Transverse colon (tissue), 3 donors: Measurements from ENCODE around the gene CATSPERD.

Experiments
- EP300 ChIP-seq: sonication (generic); formaldehyde crosslinking; IDR thresholded peaks from one replicate; pipeline ENCODE4 v1.6.1; 2017; ENCODE audit warnings: antibody characterized with exemption, low read depth
- POLR2A ChIP-seq: fragments of 450-650 bp; IDR thresholded peaks from one replicate; pipeline ENCODE4 v1.6.1; 2016; ENCODE audit warnings: antibody characterized with exemption, mild to moderate bottlenecking, moderate library complexity
- TF ChIP-seq, protein P1 (sequence below), 5 experiments: fragments of 200-600 bp in 3 of 5; fragments of 450-650 bp in 2 of 5; sonication (generic) in 3 of 5; IDR thresholded peaks; 1 replicate in 2 of 5; 2 replicates in 3 of 5; pipeline ENCODE4 v1.5.1; 2016 to 2017; ENCODE audit warnings: antibody characterized with exemption in 5 of 5, inconsistent platforms in 3 of 5, mild to moderate bottlenecking in 2 of 5, moderate library complexity in 1 of 5

DNA sequence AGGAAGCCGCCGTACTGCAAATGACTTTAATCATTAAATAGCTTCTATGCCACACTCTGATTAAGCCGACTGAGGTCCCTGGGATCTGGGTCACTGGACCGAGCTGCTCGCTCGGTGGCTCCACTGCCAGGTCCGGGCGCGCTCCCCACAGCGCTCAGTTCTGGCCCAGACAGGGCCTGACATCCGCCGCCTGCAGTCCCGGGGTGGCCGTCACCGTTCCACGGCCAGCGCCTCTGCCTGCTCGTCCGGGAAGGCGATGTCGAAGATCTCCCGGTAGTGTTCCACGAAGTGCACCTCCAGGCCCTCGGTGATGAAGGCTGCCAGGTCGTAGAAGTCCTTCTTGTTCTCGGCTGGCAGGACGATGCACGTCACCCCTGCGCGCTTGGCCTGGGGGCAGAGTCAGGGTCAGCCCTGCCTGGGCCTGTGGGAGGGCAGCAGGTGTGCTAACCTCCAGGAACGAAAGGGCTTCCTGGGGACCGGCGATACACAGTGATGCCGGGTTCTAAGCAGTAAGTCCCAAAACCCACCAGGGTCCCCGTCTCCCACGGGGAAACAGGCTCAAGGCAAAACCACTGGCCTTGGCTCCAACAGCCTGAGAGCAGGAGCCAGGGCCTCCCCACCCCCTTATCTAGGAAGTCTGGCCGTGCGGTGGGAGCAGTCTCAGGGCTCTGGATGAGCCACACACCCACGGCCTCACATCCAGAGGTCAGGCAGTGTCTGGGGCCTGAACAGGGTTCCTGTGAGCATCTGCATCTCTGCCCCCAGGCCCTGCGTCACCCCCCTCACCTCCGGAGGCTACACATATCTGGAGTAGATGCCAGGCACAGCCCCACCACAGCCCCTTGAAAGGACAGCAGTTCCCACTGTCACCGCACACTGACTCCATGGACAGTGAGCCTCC is 28.4 kb upstream of the CATSPERD start:
- TF ChIP-seq, protein P1, sequence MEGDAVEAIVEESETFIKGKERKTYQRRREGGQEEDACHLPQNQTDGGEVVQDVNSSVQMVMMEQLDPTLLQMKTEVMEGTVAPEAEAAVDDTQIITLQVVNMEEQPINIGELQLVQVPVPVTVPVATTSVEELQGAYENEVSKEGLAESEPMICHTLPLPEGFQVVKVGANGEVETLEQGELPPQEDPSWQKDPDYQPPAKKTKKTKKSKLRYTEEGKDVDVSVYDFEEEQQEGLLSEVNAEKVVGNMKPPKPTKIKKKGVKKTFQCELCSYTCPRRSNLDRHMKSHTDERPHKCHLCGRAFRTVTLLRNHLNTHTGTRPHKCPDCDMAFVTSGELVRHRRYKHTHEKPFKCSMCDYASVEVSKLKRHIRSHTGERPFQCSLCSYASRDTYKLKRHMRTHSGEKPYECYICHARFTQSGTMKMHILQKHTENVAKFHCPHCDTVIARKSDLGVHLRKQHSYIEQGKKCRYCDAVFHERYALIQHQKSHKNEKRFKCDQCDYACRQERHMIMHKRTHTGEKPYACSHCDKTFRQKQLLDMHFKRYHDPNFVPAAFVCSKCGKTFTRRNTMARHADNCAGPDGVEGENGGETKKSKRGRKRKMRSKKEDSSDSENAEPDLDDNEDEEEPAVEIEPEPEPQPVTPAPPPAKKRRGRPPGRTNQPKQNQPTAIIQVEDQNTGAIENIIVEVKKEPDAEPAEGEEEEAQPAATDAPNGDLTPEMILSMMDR (IDR thresholded peaks at IDR 0.05), result no peak
- no peak for TF ChIP-seq POLR2A
- no peak for TF ChIP-seq EP300
